H1 (cell line): ENCODE results near the gene ARHGEF4. TPM values are rescaled to one million over a fixed set of nuclear protein-coding genes. Genes with fewer than 3 reads are reported as not detected.
"Not testable (repeated sequence)": the region's sequence is repeated elsewhere in the genome, so short reads cannot be mapped to it uniquely, and the experiment has no call there.

ENCODE experiments used
- CTCF ChIA-PET: fragments of 300-600 bp; sonication (Branson Sonifier 250); formaldehyde crosslinking; loops from one replicate; lab custom pipeline; 2021; ENCODE audit not compliant: partially characterized antibody; lab: Charles Lee
- POLR2A ChIA-PET: fragments of 300-600 bp; sonication (Branson Sonifier 250); formaldehyde crosslinking; loops from one replicate; lab custom pipeline; 2021; ENCODE audit warnings: inconsistent platforms; ENCODE audit not compliant: partially characterized antibody; lab: Charles Lee
- DNase-seq, 2 experiments: peaks; one replicate each; pipeline versions ENCODE4 v3.0.0 to v3.0.0-alpha.2; 2010 to 2022; ENCODE audit warnings: low spot score in 2 of 2, low read depth in 1 of 2, mixed read lengths in 1 of 2
- FAIRE-seq: peaks from 2 replicates; lab custom pipeline; 2011; peaks lifted over from hg19 to GRCh38; lab: Jason Lieb, UNC
- H2AFZ ChIP-seq: 2 replicates; pipeline ENCODE4 v1.8.1; 2012; ENCODE audit warnings: low read length, inconsistent platforms
- H2AK5ac ChIP-seq: 2 replicates; pipeline ENCODE4 v1.6.1; 2013; ENCODE audit warnings: low read depth, low read length
- H2BK120ac ChIP-seq: replicated peaks from 2 replicates; pipeline ENCODE3; 2013; ENCODE audit warnings: low read depth, low read length, inconsistent platforms
- H2BK12ac ChIP-seq: 2 replicates; pipeline ENCODE4 v1.6.1; 2013; ENCODE audit warnings: low read depth, low read length
- H2BK15ac ChIP-seq: 2 replicates; pipeline ENCODE4 v1.6.1; 2013; ENCODE audit warnings: low read length
- H2BK20ac ChIP-seq: 2 replicates; pipeline ENCODE4 v1.6.1; 2013; ENCODE audit warnings: low read length
- H2BK5ac ChIP-seq: 2 replicates; pipeline ENCODE4 v1.6.1; 2013; ENCODE audit warnings: low read depth, low read length
- H3K14ac ChIP-seq: 2 replicates; pipeline ENCODE4 v1.6.1; 2013; ENCODE audit warnings: inconsistent platforms; ENCODE audit not compliant: insufficient read length
- H3K18ac ChIP-seq: 2 replicates; pipeline ENCODE4 v1.6.1; 2013; ENCODE audit warnings: low read length; ENCODE audit errors: extremely low read depth
- H3K23ac ChIP-seq: 2 replicates; pipeline ENCODE4 v1.6.1; 2013; ENCODE audit warnings: inconsistent platforms; ENCODE audit not compliant: insufficient read length
- H3K23me2 ChIP-seq: 2 replicates; pipeline ENCODE4 v1.6.1; 2013; ENCODE audit warnings: low read depth, low read length
- H3K27ac ChIP-seq: 2 replicates; pipeline ENCODE4 v1.6.1; 2011; ENCODE audit warnings: low read depth, low read length, inconsistent platforms
- H3K27me3 ChIP-seq, 4 experiments: replicated peaks in 1 of 4; 1 replicate in 1 of 4; 2 replicates in 3 of 4; pipeline versions ENCODE4 v1.6.1 to v1.8.1; 2011 to 2013; ENCODE audit warnings: low read length in 3 of 4, mild to moderate bottlenecking in 3 of 4, inconsistent platforms in 2 of 4, mixed read lengths in 2 of 4, moderate library complexity in 1 of 4; ENCODE audit not compliant: control insufficient read depth in 3 of 4, insufficient read depth in 3 of 4; ENCODE audit errors: extremely low read depth in 1 of 4
- H3K36me3 ChIP-seq, 4 experiments: 2 replicates each; pipeline versions ENCODE4 v1.6.1 to v1.8.1; 2011 to 2013; ENCODE audit warnings: mild to moderate bottlenecking in 4 of 4, low read length in 3 of 4, moderate library complexity in 2 of 4, control low read depth in 1 of 4, inconsistent platforms in 1 of 4; ENCODE audit not compliant: insufficient read depth in 4 of 4, control insufficient read depth in 2 of 4
- H3K4ac ChIP-seq: replicated peaks from 2 replicates; pipeline ENCODE3; 2013; ENCODE audit warnings: low read length, low read depth, mixed read lengths, inconsistent platforms; ENCODE audit not compliant: insufficient read length
- H3K4me1 ChIP-seq, 4 experiments: replicated peaks in 1 of 4; 1 replicate in 1 of 4; 2 replicates in 3 of 4; pipeline versions ENCODE4 v1.6.1 to v1.8.1; 2011 to 2013; ENCODE audit warnings: low read length in 3 of 4, inconsistent platforms in 2 of 4, mixed read lengths in 1 of 4; ENCODE audit not compliant: insufficient read depth in 4 of 4, control insufficient read depth in 3 of 4
- H3K4me2 ChIP-seq, 2 experiments: 2 replicates each; pipeline versions ENCODE4 v1.6.1 to v1.8.1; 2011 to 2013; ENCODE audit warnings: low read depth in 2 of 2, low read length in 2 of 2, control low read depth in 1 of 2, inconsistent platforms in 1 of 2, mild to moderate bottlenecking in 1 of 2; ENCODE audit not compliant: insufficient read depth in 1 of 2
- H3K4me3 ChIP-seq, 4 experiments: fragments of 200-600, 300-600 bp in 1 of 4; sonication (generic), shearing (Covaris generic), sonication (Bioruptor Twin) in 1 of 4; 2 replicates each; pipeline versions ENCODE4 v1.5.1 to v1.8.1; 2011 to 2016; ENCODE audit warnings: low read length in 4 of 4, low read depth in 3 of 4, control low read depth in 2 of 4, inconsistent platforms in 2 of 4, mild to moderate bottlenecking in 2 of 4, mixed read lengths in 1 of 4, moderate library complexity in 1 of 4; ENCODE audit not compliant: insufficient read depth in 2 of 4; ENCODE audit errors: extremely low read depth in 1 of 4
- H3K56ac ChIP-seq: replicated peaks from 2 replicates; pipeline ENCODE3; 2013; ENCODE audit warnings: low read depth, mild to moderate bottlenecking, mixed read lengths, low read length, inconsistent platforms; ENCODE audit not compliant: insufficient read length
- H3K79me1 ChIP-seq: 2 replicates; pipeline ENCODE4 v1.6.1; 2013; ENCODE audit warnings: low read depth, low read length, control low read depth
- H3K79me2 ChIP-seq, 2 experiments: 2 replicates each; pipeline versions ENCODE4 v1.6.1 to v1.8.1; 2012 to 2013; ENCODE audit warnings: low read length in 2 of 2, mild to moderate bottlenecking in 2 of 2, inconsistent platforms in 1 of 2; ENCODE audit not compliant: insufficient read depth in 2 of 2, control insufficient read depth in 1 of 2
- H3K9ac ChIP-seq, 4 experiments: replicated peaks in 1 of 4; 1 replicate in 1 of 4; 2 replicates in 3 of 4; pipeline versions ENCODE4 v1.6.1 to v1.8.1; 2011 to 2013; ENCODE audit warnings: low read depth in 3 of 4, low read length in 3 of 4, control low read depth in 2 of 4, mild to moderate bottlenecking in 2 of 4, moderate library complexity in 2 of 4, inconsistent platforms in 1 of 4; ENCODE audit errors: extremely low read depth in 1 of 4
- H3K9me3 ChIP-seq, 2 experiments: 2 replicates each; pipeline versions ENCODE4 v1.6.1 to v1.8.1; 2012 to 2013; ENCODE audit warnings: mild to moderate bottlenecking in 2 of 2, moderate library complexity in 2 of 2, control low read depth in 1 of 2, inconsistent platforms in 1 of 2, low read depth in 1 of 2, low read length in 1 of 2, mixed read lengths in 1 of 2; ENCODE audit not compliant: insufficient read depth in 2 of 2
- H4K20me1 ChIP-seq, 2 experiments: replicated peaks in 1 of 2; 2 replicates each; pipeline versions ENCODE3 to v1.8.1; 2011 to 2013; ENCODE audit warnings: inconsistent platforms in 2 of 2, low read length in 2 of 2, mild to moderate bottlenecking in 1 of 2; ENCODE audit not compliant: insufficient read depth in 2 of 2, control insufficient read depth in 1 of 2
- H4K5ac ChIP-seq: 2 replicates; pipeline ENCODE4 v1.6.1; 2013; ENCODE audit warnings: low read length, low read depth, mixed read lengths, inconsistent platforms; ENCODE audit not compliant: insufficient read length
- H4K8ac ChIP-seq: 2 replicates; pipeline ENCODE4 v1.8.0; 2013; ENCODE audit warnings: mild to moderate bottlenecking, moderate library complexity, low read length, inconsistent platforms; ENCODE audit not compliant: insufficient read depth; ENCODE audit errors: extremely low read depth
- H4K91ac ChIP-seq: replicated peaks from 2 replicates; pipeline ENCODE3; 2013; ENCODE audit warnings: low read length, mixed read lengths, inconsistent platforms; ENCODE audit not compliant: insufficient read length
- BRCA1 ChIP-seq: IDR thresholded peaks from 2 replicates; pipeline ENCODE4 v1.6.1; 2012; ENCODE audit warnings: low read depth, low read length, improper control_type of control experiment
- CBX5 ChIP-seq: fragments of 300-800, 300-1000 bp; sonication (generic); IDR thresholded peaks from 2 replicates; pipeline ENCODE4 v1.7.1; 2016; ENCODE audit warnings: antibody characterized with exemption, low read length, low read depth
- GABPA ChIP-seq: IDR thresholded peaks from 2 replicates; pipeline ENCODE4 v1.6.1; 2011; ENCODE audit warnings: mild to moderate bottlenecking, low read length, moderate library complexity, borderline replicate concordance; ENCODE audit not compliant: insufficient read depth
- JUND ChIP-seq: IDR thresholded peaks from 2 replicates; pipeline ENCODE4 v1.6.1; 2011; ENCODE audit warnings: mild to moderate bottlenecking, improper control_type of control experiment, low read length
- MAX ChIP-seq: IDR thresholded peaks from 2 replicates; pipeline ENCODE4 v1.6.1; 2012; ENCODE audit warnings: inconsistent platforms
- SUZ12 ChIP-seq: fragments of 200-600 bp; sonication (generic); IDR thresholded peaks from 2 replicates; pipeline ENCODE4 v1.6.1; 2012; ENCODE audit warnings: mild to moderate bottlenecking, inconsistent platforms, low read length, moderate library complexity, mixed read lengths
- WGBS, 2 experiments: shearing (Covaris generic) in 1 of 2; methylation state at CpG; one replicate each; pipeline versions ENCODE4 v1.1.6 to v1.1.7; 2013 to 2015; ENCODE audit warnings: low lambda C conversion rate in 2 of 2, mixed read lengths in 2 of 2, inconsistent platforms in 1 of 2, low coverage in 1 of 2, missing lambda C conversion rate in 1 of 2; ENCODE audit not compliant: insufficient replicate concordance in 2 of 2, insufficient coverage in 1 of 2, insufficient read length in 1 of 2; ENCODE audit errors: extremely low coverage in 1 of 2, missing lambda C conversion rate in 1 of 2; 5-methylcytosine and 5-hydroxymethylcytosine counted together
- polyA plus RNA-seq, 7 experiments: library from polyadenylated mRNA; depleted of rRNA in 3 of 7; stranded (reverse) in 5 of 7; unstranded in 2 of 7; fragments of >200 nt in 5 of 7; fragments of 200-250 nt in 2 of 7; gene quantifications; 1 replicate in 5 of 7; 2 replicates in 1 of 7; 4 replicates in 1 of 7; pipeline versions ENCODE4 v1.2.1 to v1.2.3, GENCODE V29; 2011 to 2013; ENCODE audit warnings: missing spikeins in 2 of 7, mixed read lengths in 2 of 7
- total RNA-seq: library from RNA; stranded (reverse); fragmentation: NEBNext Ultra II Directional; extraction: Animal tissue kit (Norgen Biotek cat#: 25700); gene quantifications from 2 replicates; pipeline ENCODE4 v1.2.1, GENCODE V29; 2021

The ARHGEF4 gene
- total and polyA plus RNA-seq, 2 of the 8 experiments (the other 6 are each of a cell fraction or from before 2014, with no cell fraction given), result 10.6 to 14.6 TPM

- TF ChIP-seq SUZ12 (no peak), JUND (no peak), BRCA1 (no peak), CBX5 (no peak), MAX (no peak), GABPA (no peak)
These were observed 241.3 kb downstream of the ARHGEF4 start (continued) for GRCh38 chr2:131077966-131078365.

- H4K8ac ChIP-seq, H4K91ac ChIP-seq, H3K14ac ChIP-seq, H3K9ac ChIP-seq, H2BK15ac ChIP-seq, H2BK120ac ChIP-seq, DNase-seq, H3K9me3 ChIP-seq, H3K4me2 ChIP-seq, H3K27ac ChIP-seq, H2AFZ ChIP-seq, CTCF ChIA-PET, H3K23ac ChIP-seq, FAIRE-seq, H3K23me2 ChIP-seq, H3K18ac ChIP-seq, H3K4ac ChIP-seq, H2BK12ac ChIP-seq, H3K4me3 ChIP-seq, H2AK5ac ChIP-seq, H2BK20ac ChIP-seq, H2BK5ac ChIP-seq, H3K27me3 ChIP-seq, H3K56ac ChIP-seq, H4K5ac ChIP-seq: not testable (repeated sequence)
- H3K4me1 ChIP-seq, result peaks cover 0 to 13% (median 6%) of the 10 kb centered on the region in 4 experiments; a peak in 4 of 7 replicates
- POLR2A ChIA-PET, result interaction anchor here (1.1 to 5.9 kb wide), 2 partner anchors 11 to 12 kb away, joined by 7 to 34 read pairs; partner anchors contain the start of gene FAM168B
- peaks cover 15 to 23% of the 10 kb centered on the region in 2 experiments for H4K20me1 ChIP-seq
- 91% methylated on average over 6 of the region's 6 CpGs; no CpG with 5 or more reads in 1 of the 2 experiments for WGBS, 2 experiments
- H3K79me1 ChIP-seq, result peaks cover 16% of the 10 kb centered on the region
- H3K79me2 ChIP-seq, result peaks cover 20 to 92% of the 10 kb centered on the region in 2 experiments
- H3K36me3 ChIP-seq, result peaks cover 16 to 64% (median 38%) of the 10 kb centered on the region in 4 experiments; a peak in 7 of 8 replicates
These were observed 243.2 kb downstream of the ARHGEF4 start for GRCh38 chr2:131079931-131080330.
